ENCODE measurements around the gene GTF2F1. TPM values are rescaled to one million over a fixed set of nuclear protein-coding genes. Genes with fewer than 3 reads are reported as not detected.

GTF2F1 gene
- total and polyA plus RNA-seq, 10 of the 15 experiments (the other 5 are each of a cell fraction or from before 2014, with no cell fraction given) = 4.5 to 61.7 (median 48.5) TPM

DNA sequence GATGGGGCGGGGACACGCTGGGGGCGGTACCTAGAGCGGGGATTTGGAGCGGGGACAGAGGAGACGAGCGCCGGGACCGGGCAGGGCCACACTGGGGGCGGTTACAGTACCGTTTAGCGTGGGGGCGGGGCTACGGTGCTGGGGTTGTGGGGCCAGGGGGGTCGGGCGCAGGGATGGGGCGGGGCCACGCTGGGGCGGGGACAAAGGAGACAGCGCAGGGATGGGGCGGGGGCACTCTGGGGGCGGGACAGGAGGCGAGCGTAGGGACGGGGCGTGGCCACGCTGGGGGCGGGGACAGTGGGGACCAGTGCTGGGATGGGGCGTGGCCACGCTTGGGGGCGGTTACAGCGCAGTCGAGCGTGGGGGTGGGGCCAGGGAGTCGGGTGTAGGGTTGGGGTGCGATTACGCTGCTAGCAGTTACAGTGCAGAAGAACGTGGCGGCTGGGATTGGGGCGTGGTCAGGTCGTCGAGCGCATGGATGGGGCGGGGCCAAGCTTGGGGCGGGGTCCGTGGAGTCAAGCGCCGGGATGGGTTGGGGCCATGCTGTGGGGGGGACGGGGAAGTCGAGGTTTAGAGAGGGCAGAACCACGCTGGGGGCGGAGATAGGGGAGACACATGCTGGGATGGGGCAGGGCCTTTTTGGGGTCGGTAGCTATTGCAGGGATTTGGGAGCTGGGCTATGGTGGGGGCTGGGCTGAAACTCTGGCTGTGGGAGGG, 19.7 kb downstream of the GTF2F1 start:
- peak; percentile 80 for ATAC-seq
- peak overlapping the region; percentile 90 for H3K4me3 ChIP-seq
- TF ChIP-seq MTA3 (IDR thresholded peaks at IDR 0.05; ENCODE audit: borderline replicate concordance, low read length) = no peak
- no peak for TF ChIP-seq NBN (IDR thresholded peaks at IDR 0.05)
- no peak for TF ChIP-seq RCOR1 (conservative IDR thresholded peaks at IDR 0.05; ENCODE audit: low read depth, low read length)
- TF ChIP-seq SP1 (IDR thresholded peaks at IDR 0.05; ENCODE audit: low read depth, low read length) = peak; percentile 43
- no peak for TF ChIP-seq MEF2A (IDR thresholded peaks at IDR 0.05; ENCODE audit: insufficient read depth, low read depth, low read length)
- peak; percentile 32; the same call in 1 of the 2 replicates for TF ChIP-seq MAX (IDR thresholded peaks at IDR 0.05; ENCODE audit: low read depth, low read length)
- TF ChIP-seq EGR1 (IDR thresholded peaks at IDR 0.05; ENCODE audit: borderline replicate concordance in 1 of 2, low read depth in 2 of 2, low read length in 2 of 2) = peak in 1 of 2 experiments; percentile 39; a peak in 1 of 3 replicates
- no peak for TF ChIP-seq BCL11A (IDR thresholded peaks at IDR 0.05; ENCODE audit: low read depth, low read length)
- TF ChIP-seq NRF1 (conservative IDR thresholded peaks at IDR 0.05; ENCODE audit: low read depth, low read length) = 0 out of 2 replicates have a peak, but pooled peaks have one; percentile 8
- 0 out of 2 replicates have a peak, but pooled peaks have one; percentile 17 for TF ChIP-seq NFYB (IDR thresholded peaks at IDR 0.05; ENCODE audit: insufficient read depth, low read depth, low read length)
- TF ChIP-seq POLR2A (IDR thresholded peaks at IDR 0.05; ENCODE audit: low read depth, low read length) = peak; percentile 54
- TF ChIP-seq HDGF (IDR thresholded peaks at IDR 0.05) = peak; percentile 82; the same call in 1 of the 2 replicates
- TF ChIP-seq MXI1 (IDR thresholded peaks at IDR 0.05; ENCODE audit: low read depth, low read length) = 0 out of 2 replicates have a peak, but pooled peaks have one; percentile 49
- CTCF ChIA-PET = interaction anchor here (1.0 to 1.8 kb wide), 6 partner anchors 12 to 490 kb away, joined by 3 to 8 read pairs (median 6); partner anchors contain the start of genes CLPP, DENND1C and KHSRP
- no peaks in the 10 kb centered on the region; a peak in 3 of 4 replicates for H3K36me3 ChIP-seq (ENCODE audit: control insufficient read depth in 2 of 2, insufficient read depth in 2 of 2, low read length in 1 of 2)
- H3K27ac ChIP-seq (ENCODE audit: control insufficient read depth, insufficient read depth) = peak overlapping the region; percentile 88
- POLR2A ChIA-PET = interaction anchor here (0.5 to 2.6 kb wide), 14 partner anchors 11 to 754 kb away, joined by 3 to 30 read pairs (median 6); partner anchors contain the start of genes CLPP, DENND1C, GTF2F1 and KHSRP
- H3K9me3 ChIP-seq (replicated peaks; ENCODE audit: control insufficient read depth, insufficient read depth, low read length) = no peaks in the 10 kb centered on the region
- no TSS peak for BruUV-seq (replicated peaks)
- RAD21 ChIA-PET (ENCODE audit: unreplicated experiment) = interaction anchor here (0.7 to 1.6 kb wide), 12 partner anchors 12 to 490 kb away, joined by 3 to 9 read pairs (median 4); partner anchors contain the start of genes CLPP, DENND1C, GTF2F1 and KHSRP
- H3K4me1 ChIP-seq (ENCODE audit: control insufficient read depth, insufficient read depth, low read length) = peaks cover 2% of the 10 kb centered on the region; the same call in 1 of the 2 replicates
- peak; percentile 85 for FAIRE-seq
- SMC1A ChIA-PET (ENCODE audit: uncharacterized antibody, unreplicated experiment) = interaction anchor here (1.0 to 1.3 kb wide), 7 partner anchors 9 to 696 kb away, joined by 3 to 10 read pairs (median 3); partner anchors contain the start of genes CLPP, DENND1C and ZNF557
- intact Hi-C loops (cut with micrococcal nuclease; ENCODE audit: unreplicated experiment) = no loop called here
- in situ Hi-C loops (cut with MboI) = no loop called here
- WGBS (ENCODE audit: insufficient coverage, insufficient replicate concordance, low lambda C conversion rate, missing lambda C conversion rate) = 4% methylated on average over 27 of the region's 53 CpGs
- peak overlapping the region; percentile 75 for H3K4me2 ChIP-seq (ENCODE audit: control insufficient read depth, insufficient read depth)
- no peaks in the 10 kb centered on the region; the same call in 1 of the 2 replicates for H3K79me2 ChIP-seq (ENCODE audit: control insufficient read depth, insufficient read depth, low read length)
- H4K20me1 ChIP-seq (ENCODE audit: control insufficient read depth, insufficient read depth) = no peaks in the 10 kb centered on the region
- peak; percentile 91 for DNase-seq (ENCODE audit: low read depth, low spot score)
- H3K9ac ChIP-seq (ENCODE audit: control insufficient read depth, insufficient read depth, low read length) = peak overlapping the region; percentile 83
- peak overlapping the region; percentile 98 for H2AFZ ChIP-seq (ENCODE audit: control insufficient read depth, low read depth, low read length)
- no peaks in the 10 kb centered on the region for H3K27me3 ChIP-seq (replicated peaks in 1 of 2; ENCODE audit: control insufficient read depth in 2 of 2, insufficient read depth in 2 of 2, low read length in 1 of 2)
